ENCODE measurements around the gene BRD9. TPM values are rescaled to one million over a fixed set of nuclear protein-coding genes. Genes with fewer than 3 reads are reported as not detected.
A peak's percentile ranks its signal among the peaks of the same experiment; 100 is the strongest.

The BRD9 gene
- total RNA-seq, 2 donors from 2014 or later: 15.0 to 16.1 TPM

- no peak for DNase-seq (ENCODE audit: low spot score)
- H3K36me3 ChIP-seq: peaks cover 17% of the 10 kb centered on the region
- no peak overlapping the region for H3K4me3 ChIP-seq
- H3K4me1 ChIP-seq: peaks cover 0 to 23% of the 10 kb centered on the region in 2 donors
- no peak overlapping the region for H3K27ac ChIP-seq
- H3K9me3 ChIP-seq: no peaks in the 10 kb centered on the region
- TF ChIP-seq CTCF (IDR thresholded peaks at IDR 0.05): no peak
- H3K27me3 ChIP-seq: no peaks in the 10 kb centered on the region
Measured at GRCh38 chr5:893711-894110, 1.1 kb upstream of the BRD9 start.

- TF ChIP-seq CTCF (IDR thresholded peaks at IDR 0.05): no peak
- peak overlapping the region; percentile 82 to 90 for H3K4me3 ChIP-seq
- peaks cover 0 to 23% of the 10 kb centered on the region in 2 donors for H3K4me1 ChIP-seq
- peak overlapping the region in 1 of 2 donors; percentile 89 for H3K27ac ChIP-seq
- H3K27me3 ChIP-seq: no peaks in the 10 kb centered on the region
- no peak for DNase-seq (ENCODE audit: low spot score)
- H3K36me3 ChIP-seq: peaks cover 23% of the 10 kb centered on the region
- no peaks in the 10 kb centered on the region for H3K9me3 ChIP-seq
Measured at GRCh38 chr5:893137-893506, 521 bp upstream of the BRD9 start.

- Histone ChIP-seq H3K4me1 (peaks cover 0 to 23% of the 10 kb centered on the region in 2 donors), H3K9me3 (no peaks in the 10 kb centered on the region), H3K27me3 (no peaks in the 10 kb centered on the region), H3K4me3 (peak overlapping the region; percentile 82 to 90), H3K27ac (peak overlapping the region; percentile 87 to 89), H3K36me3 (peaks cover 35% of the 10 kb centered on the region)
- no peak for TF ChIP-seq CTCF (IDR thresholded peaks at IDR 0.05)
- no peak for DNase-seq (ENCODE audit: low spot score)
Measured at GRCh38 chr5:891837-892393, 686 bp downstream of the BRD9 start.

GRCh38 chr5:891117-891836 lies 1.3 kb downstream of the BRD9 start:
- Histone ChIP-seq H3K27me3 (no peaks in the 10 kb centered on the region), H3K9me3 (no peaks in the 10 kb centered on the region), H3K36me3 (peaks cover 41% of the 10 kb centered on the region), H3K4me1 (peaks cover 0 to 23% of the 10 kb centered on the region in 2 donors), H3K4me3 (peak overlapping the region; percentile 82 to 90), H3K27ac (no peak overlapping the region)
- DNase-seq (ENCODE audit: low spot score): no peak
- no peak for TF ChIP-seq CTCF (IDR thresholded peaks at IDR 0.05)

- Histone ChIP-seq H3K27me3 (no peaks in the 10 kb centered on the region), H3K4me3 (no peak overlapping the region), H3K9me3 (no peaks in the 10 kb centered on the region), H3K27ac (no peak overlapping the region), H3K36me3 (peaks cover 59% of the 10 kb centered on the region), H3K4me1 (peaks cover 0 to 39% of the 10 kb centered on the region in 2 donors)
- no peak for DNase-seq (ENCODE audit: low spot score)
- TF ChIP-seq CTCF (IDR thresholded peaks at IDR 0.05): no peak
Measured at GRCh38 chr5:889075-889710, 3.4 kb downstream of the BRD9 start.

Measured in right atrium auricular region (tissue), 2 donors.